HK-2 (cell line): Measurements from ENCODE around the gene PTPN20.
A peak's percentile ranks its signal among the peaks of the same experiment; 100 is the strongest.

Experiments used
- DNase-seq: peaks from one replicate; pipeline ENCODE4 v3.0.0-alpha.2; 2018; ENCODE audit not compliant: unreplicated experiment

The PTPN20 gene

GRCh38 chr10:47020471-47020870 lies 109.2 kb downstream of the PTPN20 start:
- no peak for DNase-seq

GRCh38 chr10:47021850-47022249 lies 110.6 kb downstream of the PTPN20 start:
- DNase-seq: no peak

GRCh38 chr10:47022311-47023131 lies 111.3 kb downstream of the PTPN20 start:
- DNase-seq: no peak

GRCh38 chr10:47023237-47024045 lies 112.2 kb downstream of the PTPN20 start:
- no peak for DNase-seq

GRCh38 chr10:47024046-47024322 lies 112.8 kb downstream of the PTPN20 start:
- DNase-seq: no peak

GRCh38 chr10:47024399-47025252 lies 113.4 kb downstream of the PTPN20 start:
- peak; percentile 63 for DNase-seq

GRCh38 chr10:47025253-47025539 lies 114.0 kb downstream of the PTPN20 start:
- no peak for DNase-seq

- no peak for DNase-seq
These were observed 114.5 kb downstream of the PTPN20 start for GRCh38 chr10:47025540-47026300.

- no peak for DNase-seq
These were observed 115.3 kb downstream of the PTPN20 start for GRCh38 chr10:47026301-47027107.

- no peak for DNase-seq
These were observed 116.0 kb downstream of the PTPN20 start for GRCh38 chr10:47027108-47027783.

- no peak for DNase-seq
These were observed 116.6 kb downstream of the PTPN20 start for GRCh38 chr10:47027784-47028260.

- DNase-seq: no peak
These were observed 117.2 kb downstream of the PTPN20 start for GRCh38 chr10:47028466-47028865.

GRCh38 chr10:47029181-47030009 lies 118.2 kb downstream of the PTPN20 start:
- no peak for DNase-seq

- no peak for DNase-seq
These were observed 119.0 kb downstream of the PTPN20 start for GRCh38 chr10:47030191-47030703.

- DNase-seq: peak; percentile 35
These were observed 120.1 kb downstream of the PTPN20 start for GRCh38 chr10:47031211-47031900.

GRCh38 chr10:47031901-47032465 lies 120.8 kb downstream of the PTPN20 start:
- DNase-seq: no peak

GRCh38 chr10:47033081-47033480 lies 121.9 kb downstream of the PTPN20 start:
- no peak for DNase-seq
